ENCODE data around the gene LITAFD.

DNA sequence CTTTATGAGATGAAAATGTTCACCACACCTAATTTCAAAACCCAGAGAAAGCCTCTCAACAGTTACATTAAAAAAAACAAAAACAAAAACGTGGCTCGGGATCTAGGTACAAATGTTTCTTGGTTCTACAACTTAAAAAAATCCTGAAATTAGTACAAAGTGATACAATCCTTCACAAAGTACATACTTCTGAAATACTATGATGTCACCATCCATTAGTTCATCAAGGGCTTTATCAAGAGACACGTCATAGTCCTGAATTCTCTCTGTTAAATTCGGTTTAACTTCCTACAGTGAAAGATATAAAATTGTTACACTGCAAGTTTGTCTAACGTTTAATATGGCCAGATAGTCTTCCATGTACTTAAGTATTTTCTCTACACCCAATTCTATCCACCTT, 18.2 kb downstream of the LITAFD start:
- TF ChIP-seq, protein P1, sequence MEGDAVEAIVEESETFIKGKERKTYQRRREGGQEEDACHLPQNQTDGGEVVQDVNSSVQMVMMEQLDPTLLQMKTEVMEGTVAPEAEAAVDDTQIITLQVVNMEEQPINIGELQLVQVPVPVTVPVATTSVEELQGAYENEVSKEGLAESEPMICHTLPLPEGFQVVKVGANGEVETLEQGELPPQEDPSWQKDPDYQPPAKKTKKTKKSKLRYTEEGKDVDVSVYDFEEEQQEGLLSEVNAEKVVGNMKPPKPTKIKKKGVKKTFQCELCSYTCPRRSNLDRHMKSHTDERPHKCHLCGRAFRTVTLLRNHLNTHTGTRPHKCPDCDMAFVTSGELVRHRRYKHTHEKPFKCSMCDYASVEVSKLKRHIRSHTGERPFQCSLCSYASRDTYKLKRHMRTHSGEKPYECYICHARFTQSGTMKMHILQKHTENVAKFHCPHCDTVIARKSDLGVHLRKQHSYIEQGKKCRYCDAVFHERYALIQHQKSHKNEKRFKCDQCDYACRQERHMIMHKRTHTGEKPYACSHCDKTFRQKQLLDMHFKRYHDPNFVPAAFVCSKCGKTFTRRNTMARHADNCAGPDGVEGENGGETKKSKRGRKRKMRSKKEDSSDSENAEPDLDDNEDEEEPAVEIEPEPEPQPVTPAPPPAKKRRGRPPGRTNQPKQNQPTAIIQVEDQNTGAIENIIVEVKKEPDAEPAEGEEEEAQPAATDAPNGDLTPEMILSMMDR (IDR thresholded peaks at IDR 0.05; ENCODE audit: low read depth, low read length, poor library complexity, severe bottlenecking), result no peak
- TF ChIP-seq EZH2phosphoT487 (IDR thresholded peaks at IDR 0.05; ENCODE audit: borderline replicate concordance, low read length), result no peak
